Astrocyte of the cerebellum (primary cell): ENCODE results near the gene ADSS1.

Experiments used
- DNase-seq: peaks from one replicate; pipeline ENCODE4 v3.0.0-alpha.2; 2011; ENCODE audit warnings: low read depth
- H3K4me3 ChIP-seq: 2 replicates; pipeline ENCODE4 v1.5.1; 2011; ENCODE audit warnings: mild to moderate bottlenecking, low read depth, low read length, moderate library complexity
- in situ Hi-C: cut with HindIII; loops from 2 replicates; pipeline ENCODE4 v1.10.0; 2017; ENCODE audit warnings: low sequenced_read_pairs
- TF ChIP-seq, protein P1 (sequence below): IDR thresholded peaks from 2 replicates; pipeline ENCODE4 v1.5.1; 2012; ENCODE audit warnings: low read length, low read depth, moderate library complexity, mild to moderate bottlenecking; ENCODE audit errors: missing control alignments

Gene ADSS1

GRCh38 chr14:104788161-104788818 is 64.3 kb downstream of the ADSS1 start:
- DNase-seq: no peak
- in situ Hi-C loops: no loop called here
- TF ChIP-seq, protein P1, sequence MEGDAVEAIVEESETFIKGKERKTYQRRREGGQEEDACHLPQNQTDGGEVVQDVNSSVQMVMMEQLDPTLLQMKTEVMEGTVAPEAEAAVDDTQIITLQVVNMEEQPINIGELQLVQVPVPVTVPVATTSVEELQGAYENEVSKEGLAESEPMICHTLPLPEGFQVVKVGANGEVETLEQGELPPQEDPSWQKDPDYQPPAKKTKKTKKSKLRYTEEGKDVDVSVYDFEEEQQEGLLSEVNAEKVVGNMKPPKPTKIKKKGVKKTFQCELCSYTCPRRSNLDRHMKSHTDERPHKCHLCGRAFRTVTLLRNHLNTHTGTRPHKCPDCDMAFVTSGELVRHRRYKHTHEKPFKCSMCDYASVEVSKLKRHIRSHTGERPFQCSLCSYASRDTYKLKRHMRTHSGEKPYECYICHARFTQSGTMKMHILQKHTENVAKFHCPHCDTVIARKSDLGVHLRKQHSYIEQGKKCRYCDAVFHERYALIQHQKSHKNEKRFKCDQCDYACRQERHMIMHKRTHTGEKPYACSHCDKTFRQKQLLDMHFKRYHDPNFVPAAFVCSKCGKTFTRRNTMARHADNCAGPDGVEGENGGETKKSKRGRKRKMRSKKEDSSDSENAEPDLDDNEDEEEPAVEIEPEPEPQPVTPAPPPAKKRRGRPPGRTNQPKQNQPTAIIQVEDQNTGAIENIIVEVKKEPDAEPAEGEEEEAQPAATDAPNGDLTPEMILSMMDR: no peak
- H3K4me3 ChIP-seq: no peak overlapping the region

GRCh38 chr14:104788873-104789663 is 65.0 kb downstream of the ADSS1 start:
- no peak overlapping the region for H3K4me3 ChIP-seq
- DNase-seq: no peak
- in situ Hi-C loops: no loop called here

DNA sequence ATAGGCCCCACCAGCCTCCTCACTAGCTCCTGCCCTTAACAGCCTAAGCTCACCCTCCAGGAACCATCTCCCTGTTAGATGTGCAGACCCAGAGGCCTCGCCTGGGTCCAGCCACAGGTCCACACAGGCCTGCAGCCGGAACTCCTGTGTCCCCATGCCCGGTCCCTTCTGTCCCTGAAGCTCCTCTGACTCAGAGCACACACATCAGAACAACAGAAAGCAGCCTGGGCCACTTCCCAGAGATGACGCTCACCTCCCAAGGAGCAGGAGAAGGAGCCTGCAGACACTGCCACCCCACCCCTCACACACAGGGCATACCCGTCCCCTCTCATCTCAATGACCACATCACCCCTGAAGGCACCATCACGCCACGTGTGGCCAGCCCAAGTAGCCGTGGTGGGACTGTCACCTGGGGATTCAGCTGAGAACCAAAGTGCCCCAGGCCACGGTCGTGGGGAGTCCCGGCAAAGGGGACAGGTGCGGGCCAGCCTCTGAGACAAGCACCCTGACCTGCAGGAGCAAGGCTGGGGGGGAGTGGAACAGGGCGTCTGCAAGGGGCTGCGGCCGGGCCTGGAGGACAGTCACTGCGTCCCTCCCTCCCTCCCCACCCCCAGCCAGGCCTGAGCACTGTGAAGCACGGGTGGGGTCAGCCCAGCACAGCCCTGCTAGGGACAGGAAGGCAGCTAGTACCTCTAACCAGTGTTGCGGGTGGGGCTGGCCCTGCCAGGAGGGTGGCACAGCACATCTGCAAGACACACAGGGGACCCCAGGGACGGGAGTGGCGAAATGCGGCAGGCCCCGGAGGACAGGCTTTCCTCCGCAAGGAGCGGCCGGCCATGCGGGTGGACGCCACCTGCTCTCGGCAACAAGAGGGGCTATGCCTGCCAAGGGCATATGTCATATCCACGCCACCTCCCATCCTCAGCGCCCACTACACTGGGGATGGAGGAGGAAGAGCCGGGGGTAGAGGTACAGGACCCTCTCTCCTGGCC is 66.0 kb downstream of the ADSS1 start:
- H3K4me3 ChIP-seq: no peak overlapping the region

More at GRCh38 chr14:104788873-104789663, 65.0 kb downstream of the ADSS1 start:
- TF ChIP-seq, protein P1: no peak

DNA sequence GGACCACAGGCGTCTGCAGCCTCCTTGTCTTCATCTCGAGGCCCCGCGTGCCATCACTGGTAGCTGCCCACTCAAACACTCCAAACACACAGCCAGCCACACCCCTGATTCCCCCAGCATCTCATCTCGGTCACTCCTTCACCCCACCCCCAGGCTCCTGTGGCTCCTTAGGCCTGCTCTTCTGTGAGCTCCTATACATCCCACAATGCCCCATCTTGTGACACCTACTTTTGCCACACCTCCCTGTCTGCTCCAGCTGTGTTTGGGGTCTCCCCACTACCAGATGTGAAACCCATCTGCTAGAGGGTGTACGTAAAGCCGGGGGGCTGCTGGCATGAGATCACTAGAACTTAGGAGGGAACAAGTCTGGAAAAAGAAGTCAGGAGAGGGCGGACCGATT is 67.4 kb downstream of the ADSS1 start:
- TF ChIP-seq, protein P1: no peak
- in situ Hi-C loops: no loop called here
- DNase-seq: no peak
- H3K4me3 ChIP-seq: no peak overlapping the region

More for the DNA sequence above, 66.0 kb downstream of the ADSS1 start:
- no peak for DNase-seq
- in situ Hi-C loops: no loop called here
- TF ChIP-seq, protein P1: no peak

DNA sequence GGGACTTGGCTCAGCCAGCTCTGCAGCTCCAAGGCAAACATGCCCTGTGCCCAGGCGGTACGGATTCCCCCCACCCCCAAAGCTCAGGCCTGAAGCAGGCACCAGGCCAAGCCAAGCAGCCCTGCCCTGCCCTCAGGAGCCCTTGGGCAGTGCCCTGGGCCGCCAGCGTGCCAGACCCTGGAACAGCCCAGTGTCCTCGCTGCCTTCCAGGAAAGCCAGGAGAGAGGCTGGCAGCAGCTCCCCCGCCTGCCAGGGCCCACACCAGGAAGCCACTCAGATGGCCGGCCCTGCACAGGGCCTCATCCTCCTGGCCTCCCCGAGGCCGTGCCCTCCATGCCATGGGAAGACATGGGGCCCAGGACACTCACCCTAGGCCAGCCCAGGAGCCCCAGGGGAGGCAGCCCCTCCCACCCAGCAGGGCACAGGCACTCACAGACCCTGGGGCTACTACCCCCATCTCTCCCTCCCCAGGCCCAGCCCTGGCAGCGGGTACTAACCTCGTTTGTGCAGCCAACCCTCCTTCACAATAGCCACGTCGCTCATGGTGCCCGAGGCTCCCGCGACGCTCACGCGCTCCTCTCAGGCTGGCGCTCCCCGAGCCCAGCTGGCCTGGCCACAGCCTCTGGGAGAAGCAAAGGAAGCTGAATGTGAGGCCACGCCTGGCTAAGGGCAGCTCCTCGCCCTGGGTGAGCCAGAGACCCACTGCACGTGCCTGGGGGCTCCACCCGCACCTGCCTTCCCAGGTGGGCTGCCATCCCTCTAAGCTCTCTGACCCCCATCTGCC is 68.3 kb downstream of the ADSS1 start:
- no peak overlapping the region for H3K4me3 ChIP-seq
- no peak for DNase-seq
- in situ Hi-C loops: no loop called here
- TF ChIP-seq, protein P1: no peak
